Skin of body (tissue), 3 donors: Measurements from ENCODE around the gene LMBR1. TPM values are rescaled to one million over a fixed set of nuclear protein-coding genes. Genes with fewer than 3 reads are reported as not detected.

Source experiments
- DNase-seq: peaks from one replicate; lab custom pipeline; 2025; lab: John Stamatoyannopoulos, UW
- small RNA-seq: library from RNA; depleted of rRNA; stranded (forward); fragments of <200 nt; gene quantifications from one replicate; pipeline ENCODE3, GENCODE V24; 2014; ENCODE audit warnings: low replicate concordance
- total RNA-seq: library from RNA; depleted of rRNA; stranded (reverse); fragments of >200 nt; gene quantifications from one replicate; pipeline ENCODE4 v1.2.3, GENCODE V29; 2014

Gene LMBR1
- total RNA-seq, 1 donor from 2014 or later = 70.7 TPM

- DNase-seq = no peak
Measured at GRCh38 chr7:156628562-156628961, 264.4 kb downstream of the LMBR1 start.

Small RNA genes within 50 kb of the gene (small RNA-seq; reads per million reads assigned to genes)
- not detected for gene RNU4-31P

Other genes starting within 250 kb of the LMBR1 start
- 29.6 TPM for gene NOM1, start 56.5 kb upstream of the LMBR1 start, total RNA-seq
- gene MNX1, start 117.5 kb upstream of the LMBR1 start, total RNA-seq = not detected
- 77.1 TPM for gene UBE3C, start 245.7 kb upstream of the LMBR1 start, total RNA-seq